ENCODE measurements around the gene SERTM2. TPM values are rescaled to one million over a fixed set of nuclear protein-coding genes. Genes with fewer than 3 reads are reported as not detected.

SERTM2 gene
- total RNA-seq, 1 experiment from 2014 or later: not detected

- Histone ChIP-seq H3K27ac (ENCODE audit: low read depth, low read length) (no peak overlapping the region), H3K9ac (ENCODE audit: low read length) (no peak overlapping the region), H3K27me3 (ENCODE audit: insufficient read depth, low read length) (0 out of 2 replicates have a peak, but pooled peaks cover 2% of the 10 kb centered on the region), H3K79me2 (ENCODE audit: insufficient read depth, low read length) (no peaks in the 10 kb centered on the region), H3K9me3 (ENCODE audit: control insufficient read depth in 1 of 2, insufficient read depth in 1 of 2, low read depth in 1 of 2, low read length in 2 of 2) (no peaks in the 10 kb centered on the region), H3K36me3 (ENCODE audit: control insufficient read depth in 1 of 2, insufficient read depth in 2 of 2, low read length in 2 of 2) (no peaks in the 10 kb centered on the region), H3K4me1 (ENCODE audit: control insufficient read depth in 1 of 2, insufficient read depth in 2 of 2, low read length in 2 of 2) (no peaks in the 10 kb centered on the region), H4K20me1 (ENCODE audit: insufficient read depth) (no peaks in the 10 kb centered on the region), H2AFZ (ENCODE audit: low read depth, low read length, poor library complexity, severe bottlenecking) (no peak overlapping the region), H3K4me2 (ENCODE audit: low read length) (no peak overlapping the region), H3K9me2 (ENCODE audit: insufficient read depth) (no peaks in the 10 kb centered on the region), H3K4me3 (replicated peaks in 1 of 2; ENCODE audit: low read depth in 1 of 2, low read length in 2 of 2) (no peak overlapping the region)
- TF ChIP-seq SIN3A (IDR thresholded peaks at IDR 0.05; ENCODE audit: low read depth) (no peak), YY1 (IDR thresholded peaks at IDR 0.05; ENCODE audit: extremely low read depth, insufficient replicate concordance, low read depth, low read length) (no peak), EZH2phosphoT487 (IDR thresholded peaks at IDR 0.05; ENCODE audit: borderline replicate concordance) (no peak), POLR2A (IDR thresholded peaks at IDR 0.05; ENCODE audit: borderline replicate concordance, extremely low read depth, insufficient read depth, insufficient read length) (no peak), CBX3 (IDR thresholded peaks at IDR 0.05; ENCODE audit: low read depth) (no peak), SRF (IDR thresholded peaks at IDR 0.05; ENCODE audit: low read depth) (no peak)
- no TSS peak for BruUV-seq (replicated peaks)
- ChIA-PET CTCF (no interaction called here), RAD21 (ENCODE audit: low non-redundant PET in 1 of 2, low total read pairs in 2 of 2, uncharacterized antibody in 2 of 2, unreplicated experiment in 2 of 2) (no interaction called here), POLR2A (no interaction called here)
- no peak for ATAC-seq
- intact Hi-C loops (cut with micrococcal nuclease): no loop called here
- DNase-seq (ENCODE audit: low read depth, low spot score): no peak
Observed at GRCh38 chrX:111503485-111503993, 7.9 kb upstream of the SERTM2 start.

GRCh38 chrX:111504941-111505340, 6.5 kb upstream of the SERTM2 start:
- H4K20me1 ChIP-seq (ENCODE audit: insufficient read depth): no peaks in the 10 kb centered on the region
- 0 out of 2 replicates have a peak, but pooled peaks cover 2% of the 10 kb centered on the region for H3K27me3 ChIP-seq (ENCODE audit: insufficient read depth, low read length)
- H3K27ac ChIP-seq (ENCODE audit: low read depth, low read length): no peak overlapping the region
- intact Hi-C loops (cut with micrococcal nuclease): no loop called here
- CTCF ChIA-PET: no interaction called here
- no peak overlapping the region for H3K9ac ChIP-seq (ENCODE audit: low read length)
- H3K4me2 ChIP-seq (ENCODE audit: low read length): no peak overlapping the region
- H3K36me3 ChIP-seq (ENCODE audit: control insufficient read depth in 1 of 2, insufficient read depth in 2 of 2, low read length in 2 of 2): no peaks in the 10 kb centered on the region
- POLR2A ChIA-PET: no interaction called here
- H3K9me2 ChIP-seq (ENCODE audit: insufficient read depth): no peaks in the 10 kb centered on the region
- H3K4me3 ChIP-seq (replicated peaks in 1 of 2; ENCODE audit: low read depth in 1 of 2, low read length in 2 of 2): no peak overlapping the region
- ATAC-seq (no peak), DNase-seq (ENCODE audit: low read depth, low spot score) (no peak)
- BruUV-seq (replicated peaks): no TSS peak
- no peaks in the 10 kb centered on the region for H3K4me1 ChIP-seq (ENCODE audit: control insufficient read depth in 1 of 2, insufficient read depth in 2 of 2, low read length in 2 of 2)
- no peaks in the 10 kb centered on the region for H3K79me2 ChIP-seq (ENCODE audit: insufficient read depth, low read length)
- RAD21 ChIA-PET (ENCODE audit: low non-redundant PET in 1 of 2, low total read pairs in 2 of 2, uncharacterized antibody in 2 of 2, unreplicated experiment in 2 of 2): no interaction called here
- no peaks in the 10 kb centered on the region for H3K9me3 ChIP-seq (ENCODE audit: control insufficient read depth in 1 of 2, insufficient read depth in 1 of 2, low read depth in 1 of 2, low read length in 2 of 2)
- TF ChIP-seq SIN3A (IDR thresholded peaks at IDR 0.05; ENCODE audit: low read depth): no peak
- TF ChIP-seq ZBTB33 (IDR thresholded peaks at IDR 0.05; ENCODE audit: extremely low read depth, insufficient replicate concordance, low read length): no peak
- TF ChIP-seq ZFX (IDR thresholded peaks at IDR 0.05): no peak
- TF ChIP-seq CEBPB (IDR thresholded peaks at IDR 0.05; ENCODE audit: low read depth): no peak
- TF ChIP-seq ZNF274 (IDR thresholded peaks at IDR 0.05; ENCODE audit: low read depth, low read length): no peak
- no peak overlapping the region for H2AFZ ChIP-seq (ENCODE audit: low read depth, low read length, poor library complexity, severe bottlenecking)

Data from HCT116 (cell line).